ENCODE results near the gene ALDH6A1. TPM values are rescaled to one million over a fixed set of nuclear protein-coding genes. Genes with fewer than 3 reads are reported as not detected.

The ALDH6A1 gene
- total RNA-seq, result 14.9 and 15.3 TPM in 2 replicates

DNA sequence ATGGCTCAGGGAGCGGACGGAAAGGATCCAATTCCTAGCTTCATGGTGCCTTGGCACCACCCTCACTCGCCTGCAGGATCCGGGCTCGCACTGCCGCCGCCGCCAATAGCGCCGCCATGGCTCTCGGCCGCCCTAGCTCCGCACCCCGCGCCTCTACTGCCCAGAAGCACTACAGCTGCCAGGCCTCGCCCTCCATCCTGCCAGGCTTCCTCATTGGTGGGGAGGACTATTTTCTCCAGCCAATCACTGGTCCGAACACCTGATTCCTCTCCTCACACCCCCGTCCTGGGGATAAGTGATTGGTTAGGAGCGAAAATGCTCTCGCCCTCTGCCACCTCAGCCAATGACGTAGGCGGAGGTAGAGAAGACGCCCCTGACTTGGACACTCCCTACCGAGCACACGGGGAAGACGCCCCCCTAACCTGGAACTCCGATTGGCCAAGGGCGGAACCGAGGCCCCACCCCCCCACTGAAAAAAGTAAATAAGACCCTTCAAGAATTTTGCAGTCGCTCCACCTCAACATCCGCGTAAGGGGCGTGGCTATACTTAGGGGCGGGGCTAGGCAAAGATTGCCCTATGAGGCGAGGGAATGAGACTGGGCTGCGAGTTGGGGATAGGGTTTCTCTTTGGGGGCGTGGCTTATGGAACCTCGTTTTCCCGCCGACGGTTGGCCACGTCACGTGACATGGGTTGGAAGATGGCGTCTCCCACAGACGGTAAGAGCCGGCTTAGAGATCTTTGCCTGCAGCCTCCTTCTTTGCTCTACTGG lies at the start of gene ALDH6A1, which contains the start of gene LIN52:
Gene ALDH6A1 (minus strand): TSS at position 177 of the 770 bp plus-strand sequence. CDS start 59 bp downstream, at position 118.
Gene LIN52 (plus strand): TSS at position 680 of the 770 bp plus-strand sequence. CDS start 19 bp downstream, at position 699.

DNA sequence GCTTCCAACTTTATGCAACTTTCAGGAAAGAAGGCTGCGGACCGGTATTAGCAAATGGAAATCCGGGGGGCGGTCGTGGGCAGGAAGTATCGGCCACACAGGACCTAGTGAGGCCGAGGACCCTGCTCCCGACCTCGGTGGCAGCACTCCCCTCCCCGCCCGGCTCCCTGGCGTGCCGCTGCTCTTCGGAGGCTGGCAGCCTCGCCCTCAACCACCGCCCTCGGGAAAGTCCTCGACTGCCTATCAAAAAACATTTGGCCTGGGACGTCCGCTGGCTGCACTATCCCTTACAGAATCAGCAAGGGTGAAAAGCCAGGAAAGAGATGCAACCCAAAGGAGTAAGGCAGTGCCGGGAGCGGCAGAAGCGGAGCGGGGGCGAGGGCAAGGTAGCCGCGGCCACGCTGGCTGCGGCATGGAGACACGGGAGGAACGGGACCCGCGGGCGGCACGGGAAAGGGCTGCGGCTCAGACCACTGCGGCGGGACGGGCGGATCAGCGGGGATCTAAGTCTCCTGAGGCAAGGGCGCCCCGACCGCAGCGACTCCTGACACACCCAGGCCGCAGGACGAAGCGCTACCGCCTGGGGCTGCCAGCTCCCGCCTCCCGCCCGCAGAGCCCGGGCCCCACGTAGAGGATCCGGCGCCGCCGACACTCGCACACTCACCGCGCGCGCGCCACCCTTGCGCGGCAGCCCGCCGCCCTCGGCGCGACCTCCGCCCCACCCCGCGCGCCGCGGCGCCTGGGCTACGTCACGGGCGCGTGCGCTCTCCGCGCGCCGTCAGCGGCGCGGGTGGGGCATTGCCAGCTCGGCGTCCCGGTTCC lies 65.5 kb downstream of the ALDH6A1 start, which contains the start of the genes BBOF1 and ENTPD5:
Gene BBOF1 (plus strand): TSS at position 764 of the 822 bp plus-strand sequence. CDS start 130 bp downstream, outside the sequence.
Gene ENTPD5 (minus strand): TSS at position 703 of the 822 bp plus-strand sequence. CDS start 31,186 bp downstream, outside the sequence.

Other genes with a start within 250 kb of the ALDH6A1 start
- 1.2 and 4.2 TPM in 2 replicates for gene PTGR2, start 232.6 kb downstream of the ALDH6A1 start, total RNA-seq
- 52.8 and 54.2 TPM in 2 replicates for gene ZNF410, start 197.6 kb downstream of the ALDH6A1 start, total RNA-seq
- 2.2 and 3.1 TPM in 2 replicates for gene FAM161B, start 134.4 kb downstream of the ALDH6A1 start, total RNA-seq
- 13.9 and 15.1 TPM in 2 replicates for gene COQ6, start 134.2 kb downstream of the ALDH6A1 start, total RNA-seq
- 5.7 and 7.1 TPM in 2 replicates for gene ENTPD5, start 65.2 kb downstream of the ALDH6A1 start, total RNA-seq
- gene BBOF1, start 65.1 kb downstream of the ALDH6A1 start, total RNA-seq, result 1.8 and 2.5 TPM in 2 replicates
- 6.4 and 9.3 TPM in 2 replicates for gene LIN52, start 503 bp upstream of the ALDH6A1 start, total RNA-seq
- gene VSX2, start 155.0 kb upstream of the ALDH6A1 start, total RNA-seq, result not detected in 2 replicates
- gene ABCD4, start 218.5 kb upstream of the ALDH6A1 start, total RNA-seq, result 32.5 and 34.4 TPM in 2 replicates